NCI-H82 (cell line): ENCODE data around the gene LGR6.
A peak's percentile ranks its signal among the peaks of the same experiment; 100 is the strongest.
"Not testable (repeated sequence)": the region's sequence is repeated elsewhere in the genome, so short reads cannot be mapped to it uniquely, and the experiment has no call there.

ENCODE experiments used
- DNase-seq: peaks from one replicate; lab custom pipeline; 2025; lab: John Stamatoyannopoulos, UW

LGR6 gene

DNA sequence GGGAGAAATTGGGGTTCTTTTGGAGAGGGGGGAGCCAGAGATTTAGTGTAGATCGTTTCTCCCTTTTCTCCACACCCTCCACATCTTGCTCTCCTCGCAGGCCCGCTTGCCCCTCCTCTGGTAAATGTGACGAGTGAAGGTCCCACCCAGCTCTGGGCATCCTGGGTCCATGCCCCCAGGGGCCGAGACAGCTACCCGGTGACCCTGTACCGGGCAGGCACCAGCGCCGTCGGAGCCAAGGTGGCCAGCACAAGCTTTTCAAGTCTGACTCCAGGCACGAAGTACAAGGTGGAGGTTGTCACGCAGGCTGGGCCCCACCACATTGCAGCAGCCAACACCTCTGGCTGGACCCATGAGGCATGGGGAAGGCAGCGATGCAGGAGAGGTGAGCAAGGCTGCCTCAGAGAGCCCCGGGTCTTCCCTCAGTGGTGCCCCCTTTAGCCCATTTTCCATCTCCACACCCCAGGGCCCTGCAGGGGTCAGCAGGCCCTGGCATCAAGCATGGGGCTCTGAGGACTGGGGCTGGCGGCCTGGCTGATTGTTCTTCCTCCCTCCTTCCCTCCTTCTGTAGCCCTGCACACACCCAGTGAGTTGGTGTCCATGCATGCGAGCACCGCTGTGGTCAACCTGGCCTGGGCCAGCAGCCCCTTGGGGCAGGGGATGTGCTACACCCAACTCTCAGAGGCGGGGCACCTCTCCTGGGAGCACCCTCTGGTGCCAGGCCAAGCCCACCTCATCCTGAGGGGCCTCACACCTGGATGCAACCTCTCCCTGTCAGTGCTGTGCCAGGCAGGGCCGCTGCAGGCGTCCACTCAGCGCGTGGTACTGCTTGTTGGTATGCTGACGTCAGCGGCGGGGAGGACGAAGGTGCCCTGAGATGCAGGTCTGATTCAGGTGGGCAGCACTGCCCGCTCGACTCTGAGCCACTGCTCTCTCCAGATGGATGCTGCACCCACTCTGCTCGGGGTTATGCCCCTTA lies 16.4 kb upstream of the LGR6 start:
- DNase-seq = no peak

DNA sequence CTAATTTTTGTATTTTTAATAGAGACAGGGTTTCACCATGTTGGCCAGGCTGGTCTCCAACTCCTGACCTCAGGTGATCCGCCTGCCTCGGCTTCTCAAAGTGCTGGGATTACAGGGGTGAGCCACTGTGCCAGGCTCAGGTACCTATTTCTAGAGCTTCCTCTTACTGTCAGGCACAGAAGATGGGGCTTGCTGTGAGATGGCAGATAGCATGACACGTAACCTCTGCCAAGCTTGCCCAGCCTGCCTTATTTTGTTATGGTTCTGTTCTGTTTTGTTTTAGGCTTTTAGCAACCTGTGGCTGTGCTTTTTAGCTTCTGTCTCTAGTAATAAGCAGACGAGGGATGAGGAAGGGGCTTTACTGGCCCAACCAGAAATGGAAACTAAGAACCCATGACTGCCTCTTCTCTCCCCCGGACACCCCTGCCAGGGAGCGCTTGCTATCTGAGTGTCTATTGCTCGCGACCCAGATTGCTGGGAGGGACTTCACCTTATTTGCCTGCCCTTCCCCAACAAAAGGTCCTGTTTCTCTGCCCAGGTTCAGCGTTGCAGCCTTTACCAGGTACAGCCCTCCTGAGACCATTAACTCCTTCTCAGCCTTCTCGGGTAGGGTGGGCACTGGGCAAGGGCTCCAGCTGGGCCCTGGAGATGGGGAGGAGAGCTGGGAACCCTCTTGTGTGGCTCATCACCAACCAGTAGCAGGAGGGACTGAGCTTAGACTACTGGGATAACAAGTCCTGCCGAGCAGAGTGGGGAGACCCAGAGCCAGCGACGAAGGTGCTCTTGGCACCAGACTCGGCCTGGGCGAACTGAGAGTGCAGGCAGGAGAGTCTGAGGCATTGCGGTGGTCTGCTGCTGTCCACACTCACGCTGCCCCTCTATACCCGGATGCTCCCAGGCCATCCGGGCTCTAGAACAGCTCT lies 13.5 kb upstream of the LGR6 start:
- DNase-seq = no peak

- not testable (repeated sequence) for DNase-seq
Measured at GRCh38 chr1:202180751-202181139, 12.9 kb upstream of the LGR6 start.

DNA sequence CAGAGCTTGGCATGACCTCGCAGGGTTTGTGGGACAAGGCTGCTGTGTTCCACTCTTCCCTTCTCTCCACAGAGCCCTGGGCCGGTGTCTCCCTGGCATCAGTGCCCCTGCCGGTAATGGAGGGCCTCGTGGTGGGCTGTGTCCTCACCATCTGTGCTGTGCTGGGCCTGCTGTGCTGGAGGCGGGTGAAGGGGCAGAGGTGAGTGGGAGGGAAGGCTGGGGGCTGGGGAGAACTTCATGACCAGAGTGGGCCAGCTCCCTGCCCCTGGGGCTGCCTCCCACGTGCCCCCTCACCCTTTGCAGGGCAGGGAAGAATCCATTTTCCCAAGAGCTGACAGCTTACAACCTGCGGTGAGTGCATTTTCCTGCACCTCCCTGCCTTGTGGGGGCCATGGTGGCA lies 12.0 kb upstream of the LGR6 start:
- DNase-seq = no peak

GRCh38 chr1:202182040-202182877 lies 11.3 kb upstream of the LGR6 start:
- DNase-seq = peak; percentile 85

- DNase-seq = peak; percentile 99
Measured at GRCh38 chr1:202184750-202185460, 8.7 kb upstream of the LGR6 start.

DNA sequence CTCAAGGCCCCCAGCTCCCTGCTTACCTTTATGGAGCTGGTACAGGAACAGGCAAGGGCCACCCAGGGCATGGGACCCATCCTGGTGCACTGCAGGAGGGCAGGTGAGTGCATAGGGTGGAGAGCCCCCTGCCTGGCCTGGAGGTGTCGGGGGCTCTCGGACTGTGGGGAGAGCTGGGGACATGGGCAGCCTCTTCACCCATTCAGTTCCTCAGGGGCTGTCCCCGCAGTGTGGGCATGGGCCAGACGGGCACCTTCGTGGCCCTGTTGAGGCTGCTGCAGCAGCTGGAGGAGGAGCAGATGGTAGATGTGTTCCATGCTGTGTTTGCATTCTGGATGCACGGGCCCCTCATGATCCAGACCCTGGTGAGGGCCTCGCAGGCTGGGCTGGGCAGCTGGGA lies 7.3 kb upstream of the LGR6 start:
- DNase-seq = no peak

DNA sequence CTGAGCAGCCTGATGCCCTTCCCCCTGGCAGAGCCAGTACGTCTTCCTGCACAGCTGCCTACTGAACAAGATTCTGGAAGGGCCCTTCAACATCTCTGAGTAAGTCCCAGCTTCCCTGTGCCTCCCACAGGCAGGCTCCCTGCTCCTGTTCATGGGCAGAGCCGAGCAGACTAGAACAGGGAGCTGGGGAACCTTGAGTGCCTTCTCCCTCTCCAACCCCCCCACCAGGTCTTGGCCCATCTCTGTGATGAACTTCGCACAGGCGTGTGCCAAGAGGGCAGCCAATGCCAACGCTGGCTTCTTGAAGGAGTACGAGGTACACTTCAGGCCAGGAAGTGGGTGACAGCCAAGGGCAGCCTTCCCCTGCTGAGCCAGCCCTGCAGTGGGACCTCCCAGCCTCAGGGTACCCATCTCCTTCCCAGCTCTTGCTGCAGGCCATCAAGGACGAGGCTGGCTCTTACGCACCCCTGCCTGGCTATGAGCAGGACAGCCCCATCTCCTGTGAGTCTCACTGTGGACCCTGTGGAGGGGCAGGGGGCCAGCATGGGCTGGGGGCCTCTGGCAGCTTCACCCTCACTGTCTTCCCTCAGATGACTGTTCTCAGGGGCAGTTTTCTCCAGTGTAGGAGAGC lies 6.4 kb upstream of the LGR6 start:
- DNase-seq = no peak

DNA sequence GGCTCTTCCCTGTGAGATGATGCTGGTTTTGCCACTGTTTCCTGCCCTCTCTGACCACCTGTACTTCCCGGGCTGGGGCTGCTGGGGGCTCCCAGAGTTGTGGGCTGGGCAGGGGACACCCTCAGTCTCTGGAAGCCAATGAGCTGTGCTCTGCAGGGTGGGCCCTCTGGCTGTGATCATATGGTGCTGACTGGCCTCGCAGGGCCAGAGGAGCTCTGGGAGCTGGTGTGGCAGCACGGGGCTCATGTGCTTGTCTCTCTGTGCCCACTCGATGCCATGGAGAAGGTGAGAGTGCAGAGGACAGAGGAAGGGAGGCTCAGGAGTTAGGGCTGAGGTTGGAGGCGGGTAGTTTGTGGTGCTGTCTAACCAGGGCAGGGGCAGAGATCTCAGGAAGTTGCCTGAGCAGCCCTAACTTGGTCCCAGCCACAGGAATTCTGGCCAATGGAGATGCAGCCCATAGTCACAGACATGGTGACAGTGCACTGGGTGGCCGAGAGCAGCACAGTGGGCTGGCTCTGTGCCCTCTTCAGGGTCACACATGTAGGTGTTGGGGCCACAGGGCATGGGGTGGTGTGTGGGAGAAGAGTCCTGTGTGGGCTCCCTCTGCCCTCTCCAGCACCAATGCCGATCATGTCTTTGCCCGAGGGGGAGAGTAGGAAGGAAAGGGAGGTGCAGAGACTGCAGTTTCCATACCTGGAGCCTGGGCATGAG lies 5.7 kb upstream of the LGR6 start:
- no peak for DNase-seq

GRCh38 chr1:202189001-202189790 lies 4.4 kb upstream of the LGR6 start:
- DNase-seq = peak; percentile 93

GRCh38 chr1:202189918-202190715 lies 3.5 kb upstream of the LGR6 start:
- peak; percentile 58 for DNase-seq

GRCh38 chr1:202191391-202191790 lies 2.2 kb upstream of the LGR6 start:
- not testable (repeated sequence) for DNase-seq

GRCh38 chr1:202192770-202193613 lies 607 bp upstream of the LGR6 start:
- peak; percentile 86 for DNase-seq

GRCh38 chr1:202194328-202194648 lies 689 bp downstream of the LGR6 start:
- DNase-seq = no peak

DNA sequence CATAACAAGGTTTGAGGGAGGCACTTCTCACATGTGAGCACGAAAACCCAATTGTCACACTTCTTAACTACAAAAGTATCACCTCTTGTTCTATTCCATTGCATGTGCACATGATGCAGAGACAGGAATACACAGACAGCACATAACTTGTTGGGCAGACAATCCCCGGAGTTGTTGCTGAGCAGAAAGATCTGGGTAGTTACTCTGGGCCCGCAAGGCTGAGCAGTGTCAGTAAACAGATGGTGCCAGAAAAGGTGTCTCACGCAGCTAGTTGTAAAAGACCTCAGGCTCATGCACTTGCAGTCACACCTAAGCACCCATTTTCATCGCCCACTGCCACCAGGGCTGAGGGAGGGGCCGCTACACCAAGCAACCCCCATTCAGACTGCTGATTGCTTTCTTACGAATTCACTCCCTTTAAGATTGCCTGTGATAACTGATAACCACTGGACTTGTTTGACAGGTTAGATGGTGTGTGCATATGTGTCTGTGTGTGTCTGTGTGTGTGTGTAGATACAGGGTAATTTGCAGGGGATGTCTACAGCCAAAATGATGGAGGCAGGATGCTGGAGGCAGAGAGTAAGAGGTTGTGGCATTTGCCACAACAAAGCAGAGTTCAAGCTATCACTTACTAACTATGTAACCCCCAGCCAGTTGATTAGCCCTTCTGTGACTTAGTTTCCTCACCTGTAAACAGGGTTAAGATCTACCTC lies 4.2 kb downstream of the LGR6 start:
- DNase-seq = no peak

DNA sequence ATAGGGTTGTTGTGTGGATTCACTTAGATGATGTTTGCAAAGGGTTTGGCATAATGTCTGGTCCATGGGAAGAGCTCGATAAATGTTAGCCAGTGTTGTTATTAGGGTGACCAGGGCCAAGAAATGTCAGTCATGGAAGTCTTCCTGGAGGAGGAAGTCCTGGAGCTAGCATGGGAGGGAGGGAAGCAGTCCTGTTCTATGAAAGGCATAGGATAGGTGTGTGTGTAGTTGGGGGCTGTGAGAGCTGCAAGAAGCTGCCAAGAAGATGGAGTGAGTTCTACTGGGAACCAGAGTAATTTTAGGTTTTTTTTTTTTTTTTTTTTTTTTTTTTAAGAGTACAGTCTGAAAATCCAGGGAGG lies 4.7 kb downstream of the LGR6 start:
- DNase-seq = no peak
